IMR-90 (cell line): Measurements from ENCODE around the gene C5AR2. TPM values are rescaled to one million over a fixed set of nuclear protein-coding genes. Genes with fewer than 3 reads are reported as not detected.

Source experiments
- ATAC-seq: fragments of 200-7000 bp; cut with Tn5 transposase; 2 replicates; pipeline ENCODE4 v1.9.1; 2020; ENCODE audit warnings: low read depth, mild to moderate bottlenecking, moderate library complexity
- BruUV-seq: library from RNA; stranded (reverse); fragments of 400-500 nt; replicated peaks from 2 replicates; lab custom pipeline; 2021; lab: Mats Ljungman, UMichigan
- CTCF ChIA-PET: fragments of 300-600 bp; formaldehyde crosslinking; extraction: SDS; loops from one replicate; lab custom pipeline; 2021; ENCODE audit warnings: antibody characterized with exemption; lab: Yijun Ruan, JAX
- POLR2A ChIA-PET: fragments of 300-600 bp; sonication (Branson Sonifier 250); formaldehyde crosslinking; loops from one replicate; lab custom pipeline; 2022; ENCODE audit warnings: antibody characterized with exemption; ENCODE audit not compliant: unreplicated experiment; lab: Charles Lee
- DNase-seq: peaks from one replicate; pipeline ENCODE4 v3.0.0; 2013
- H2AFZ ChIP-seq: replicated peaks from 2 replicates; pipeline ENCODE3; 2013; ENCODE audit warnings: low read length, mild to moderate bottlenecking; ENCODE audit not compliant: poor library complexity
- H2AK5ac ChIP-seq: 2 replicates; pipeline ENCODE4 v1.6.1; 2013; ENCODE audit warnings: low read depth, low read length, inconsistent platforms
- H2AK9ac ChIP-seq: replicated peaks from 2 replicates; pipeline ENCODE3; 2013; ENCODE audit warnings: mild to moderate bottlenecking, low read depth, low read length, moderate library complexity; ENCODE audit not compliant: poor library complexity
- H2BK120ac ChIP-seq: 2 replicates; pipeline ENCODE4 v1.6.1; 2013; ENCODE audit warnings: low read depth, low read length, inconsistent platforms
- H2BK15ac ChIP-seq: 3 replicates; pipeline ENCODE4 v1.6.1; 2013; ENCODE audit warnings: low read depth, low read length, inconsistent platforms
- H2BK20ac ChIP-seq: 2 replicates; pipeline ENCODE4 v1.6.1; 2013; ENCODE audit warnings: low read depth, mild to moderate bottlenecking, inconsistent platforms, low read length, moderate library complexity
- H2BK5ac ChIP-seq: 2 replicates; pipeline ENCODE4 v1.6.1; 2013; ENCODE audit warnings: mild to moderate bottlenecking, low read depth, low read length, inconsistent platforms; ENCODE audit not compliant: poor library complexity, severe bottlenecking
- H3K14ac ChIP-seq: replicated peaks from 2 replicates; pipeline ENCODE4 v1.6.1; 2013; ENCODE audit warnings: low read depth, low read length, inconsistent platforms
- H3K18ac ChIP-seq: 2 replicates; pipeline ENCODE4 v1.6.1; 2013; ENCODE audit warnings: low read depth, low read length, control low read depth
- H3K23ac ChIP-seq: 2 replicates; pipeline ENCODE4 v1.6.1; 2013; ENCODE audit warnings: low read depth, low read length, inconsistent platforms
- H3K27ac ChIP-seq: 2 replicates; pipeline ENCODE4 v1.5.1; 2013; ENCODE audit warnings: mild to moderate bottlenecking, control low read depth, low read length; ENCODE audit not compliant: insufficient read depth
- H3K27me3 ChIP-seq: 2 replicates; pipeline ENCODE4 v1.6.1; 2013; ENCODE audit warnings: low read length; ENCODE audit not compliant: control insufficient read depth, insufficient read depth
- H3K36me3 ChIP-seq: 2 replicates; pipeline ENCODE4 v1.6.1; 2013; ENCODE audit warnings: low read length, mixed read lengths; ENCODE audit not compliant: control insufficient read depth, insufficient read depth
- H3K4ac ChIP-seq: 2 replicates; pipeline ENCODE4 v1.6.1; 2013; ENCODE audit warnings: low read depth, low read length, inconsistent platforms
- H3K4me1 ChIP-seq: 2 replicates; pipeline ENCODE4 v1.6.1; 2013; ENCODE audit warnings: low read length, mixed read lengths; ENCODE audit not compliant: control insufficient read depth, insufficient read depth
- H3K4me2 ChIP-seq: 2 replicates; pipeline ENCODE4 v1.6.1; 2013; ENCODE audit warnings: low read depth, mild to moderate bottlenecking, control low read depth, low read length, moderate library complexity
- H3K4me3 ChIP-seq: 2 replicates; pipeline ENCODE4 v1.5.1; 2013; ENCODE audit warnings: low read depth, mild to moderate bottlenecking, control low read depth, low read length, moderate library complexity; ENCODE audit not compliant: insufficient read depth
- H3K56ac ChIP-seq: 2 replicates; pipeline ENCODE4 v1.6.1; 2013; ENCODE audit warnings: low read length, inconsistent platforms; ENCODE audit not compliant: insufficient read depth; ENCODE audit errors: extremely low read depth
- H3K79me1 ChIP-seq, 2 experiments: 2 replicates each; pipeline ENCODE4 v1.6.1; 2013; ENCODE audit warnings: low read length in 2 of 2, inconsistent platforms in 1 of 2, low read depth in 1 of 2
- H3K9ac ChIP-seq: 2 replicates; pipeline ENCODE4 v1.6.1; 2013; ENCODE audit warnings: low read depth, low read length, control low read depth
- H3K9me1 ChIP-seq: 2 replicates; pipeline ENCODE4 v1.6.1; 2013; ENCODE audit warnings: low read length, inconsistent platforms; ENCODE audit not compliant: insufficient read depth
- H3K9me3 ChIP-seq: 2 replicates; pipeline ENCODE4 v1.6.1; 2013; ENCODE audit warnings: low read length; ENCODE audit not compliant: control insufficient read depth, insufficient read depth
- H4K20me1 ChIP-seq: 2 replicates; pipeline ENCODE4 v1.6.1; 2013; ENCODE audit warnings: low read length, inconsistent platforms; ENCODE audit not compliant: insufficient read depth
- H4K5ac ChIP-seq: 2 replicates; pipeline ENCODE4 v1.6.1; 2013; ENCODE audit warnings: mild to moderate bottlenecking, low read depth, low read length, control low read depth
- H4K8ac ChIP-seq, 2 experiments: 2 replicates each; pipeline ENCODE4 v1.6.1; 2013; ENCODE audit warnings: low read depth in 2 of 2, low read length in 2 of 2, control low read depth in 1 of 2, inconsistent platforms in 1 of 2
- H4K91ac ChIP-seq: 2 replicates; pipeline ENCODE4 v1.6.1; 2013; ENCODE audit warnings: low read depth, low read length, inconsistent platforms; ENCODE audit not compliant: insufficient read depth
- BHLHE40 ChIP-seq: fragments of 150-350 bp; IDR thresholded peaks from 2 replicates; pipeline ENCODE4 v1.6.1; 2016; ENCODE audit warnings: mild to moderate bottlenecking, low read depth, low read length
- CEBPB ChIP-seq: IDR thresholded peaks from 2 replicates; pipeline ENCODE4 v1.6.1; 2012; ENCODE audit warnings: low read depth, low read length, improper control_type of control experiment
- CHD1 ChIP-seq: IDR thresholded peaks from 2 replicates; pipeline ENCODE4 v1.6.1; 2012; ENCODE audit warnings: low read depth, low read length, improper control_type of control experiment
- ELK1 ChIP-seq: fragments of 150-350 bp; IDR thresholded peaks from 2 replicates; pipeline ENCODE4 v1.6.1; 2016; ENCODE audit warnings: low read depth, mild to moderate bottlenecking, low read length, moderate library complexity, borderline replicate concordance
- FOS ChIP-seq: fragments of 150-350 bp; IDR thresholded peaks from 2 replicates; pipeline ENCODE4 v1.6.1; 2016; ENCODE audit warnings: low read depth, low read length
- MAFK ChIP-seq: IDR thresholded peaks from 2 replicates; pipeline ENCODE4 v1.6.1; 2012; ENCODE audit warnings: low read depth, low read length, improper control_type of control experiment
- MAZ ChIP-seq: IDR thresholded peaks from 2 replicates; pipeline ENCODE4 v1.6.1; 2012; ENCODE audit warnings: low read depth, mild to moderate bottlenecking, low read length, improper control_type of control experiment, moderate library complexity, borderline replicate concordance
- MXI1 ChIP-seq: IDR thresholded peaks from 2 replicates; pipeline ENCODE4 v1.6.1; 2012; ENCODE audit warnings: low read depth, mild to moderate bottlenecking, low read length, moderate library complexity, borderline replicate concordance
- NFE2L2 ChIP-seq: fragments of 150-350 bp; IDR thresholded peaks from 2 replicates; pipeline ENCODE4 v1.6.1; 2016; ENCODE audit warnings: low read depth, mild to moderate bottlenecking, low read length
- POLR2A ChIP-seq: IDR thresholded peaks from 2 replicates; pipeline ENCODE4 v1.6.1; 2012; ENCODE audit warnings: mild to moderate bottlenecking, low read depth, low read length
- RAD21 ChIP-seq: IDR thresholded peaks from 2 replicates; pipeline ENCODE4 v1.6.1; 2012; ENCODE audit warnings: low read length, improper control_type of control experiment
- RCOR1 ChIP-seq: IDR thresholded peaks from 2 replicates; pipeline ENCODE4 v1.6.1; 2012; ENCODE audit warnings: mild to moderate bottlenecking, low read length, improper control_type of control experiment; ENCODE audit not compliant: insufficient replicate concordance
- RFX5 ChIP-seq: IDR thresholded peaks from 2 replicates; pipeline ENCODE4 v1.8.0; 2012; ENCODE audit warnings: low read depth, mild to moderate bottlenecking, low read length, moderate library complexity
- SMC3 ChIP-seq: fragments of 150-350 bp; IDR thresholded peaks from 2 replicates; pipeline ENCODE4 v1.6.1; 2016; ENCODE audit warnings: low read depth, mild to moderate bottlenecking, antibody characterized with exemption, low read length, moderate library complexity
- USF2 ChIP-seq: fragments of 150-350 bp; IDR thresholded peaks from 2 replicates; pipeline ENCODE4 v1.6.1; 2017; ENCODE audit warnings: mild to moderate bottlenecking, antibody characterized with exemption, low read length, low read depth
- WGBS, 2 experiments: methylation state at CpG; one replicate each; pipeline versions ENCODE4 v1.1.5 to v1.1.7; 2013; ENCODE audit warnings: missing lambda C conversion rate in 2 of 2; ENCODE audit not compliant: insufficient read length in 1 of 2; ENCODE audit errors: extremely low coverage in 2 of 2; 5-methylcytosine and 5-hydroxymethylcytosine counted together
- dilution Hi-C: fragments of 300-500 bp; cut with HindIII; formaldehyde crosslinking; loops from one replicate; pipeline ENCODE4 v1.14.3; 2018; ENCODE audit warnings: low sequenced_read_pairs; ENCODE audit not compliant: unreplicated experiment
- in situ Hi-C: fragments of 300-500 bp; cut with MboI; formaldehyde crosslinking; loops from 3 replicates; pipeline ENCODE4 v1.14.3; 2019; ENCODE audit warnings: low sequenced_read_pairs, inconsistent platforms, mixed read lengths
- intact Hi-C: fragments of 100-400 bp; cut with micrococcal nuclease; formaldehyde crosslinking; loops from 2 replicates; pipeline ENCODE4 v1.10.0; 2022
- polyA plus RNA-seq, 3 experiments: library from polyadenylated mRNA; depleted of rRNA; stranded (reverse); fragments of >200 nt; gene quantifications; 2 replicates each; pipeline ENCODE4 v1.2.3, GENCODE V29; 2012; ENCODE audit warnings: low replicate concordance in 1 of 3
- total RNA-seq: library from RNA; depleted of rRNA; stranded (reverse); fragments of >200 nt; gene quantifications from 2 replicates; pipeline ENCODE4 v1.2.3, GENCODE V29; 2012
- TF ChIP-seq, protein P1 (sequence below): conservative IDR thresholded peaks from 2 replicates; pipeline ENCODE4 v1.5.1; 2012; ENCODE audit warnings: mild to moderate bottlenecking, low read depth, low read length, improper control_type of control experiment

The C5AR2 gene
- total and polyA plus RNA-seq, 2 of the 4 experiments (the other 2 are of a cell fraction), result not detected

GRCh38 chr19:47358936-47359335 lies 27.0 kb downstream of the C5AR2 start:
- H2BK20ac ChIP-seq, result no peak overlapping the region
- BruUV-seq, result no TSS peak
- H3K18ac ChIP-seq, result no peak overlapping the region
- dilution Hi-C loops, result no loop called here
- no peaks in the 10 kb centered on the region for H3K27me3 ChIP-seq
- no peak overlapping the region for H2AK9ac ChIP-seq
- ChIA-PET CTCF (interaction anchor here (0.7 to 1.0 kb wide), 2 partner anchors 10 to 75 kb away, joined by 3 read pairs; partner anchors contain the start of gene DHX34), POLR2A (no interaction called here)
- peaks cover under 1% of the 10 kb centered on the region for H4K20me1 ChIP-seq
- WGBS, 2 experiments, result 89% methylated on average over 1 of the region's 6 CpGs; no CpG with 5 or more reads in 1 of the 2 experiments
- no peak for TF ChIP-seq RFX5
- no peak for TF ChIP-seq USF2
- TF ChIP-seq CHD1, result no peak
- no peak for TF ChIP-seq MXI1
- no peak for TF ChIP-seq RAD21
- TF ChIP-seq POLR2A, result no peak
- no peak for TF ChIP-seq MAZ
- no peak for TF ChIP-seq FOS
- no peak for TF ChIP-seq MAFK
- TF ChIP-seq BHLHE40, result no peak
- TF ChIP-seq NFE2L2, result no peak
- TF ChIP-seq SMC3, result no peak
- no peak for TF ChIP-seq ELK1
- no peak for TF ChIP-seq CEBPB
- TF ChIP-seq, protein P1, sequence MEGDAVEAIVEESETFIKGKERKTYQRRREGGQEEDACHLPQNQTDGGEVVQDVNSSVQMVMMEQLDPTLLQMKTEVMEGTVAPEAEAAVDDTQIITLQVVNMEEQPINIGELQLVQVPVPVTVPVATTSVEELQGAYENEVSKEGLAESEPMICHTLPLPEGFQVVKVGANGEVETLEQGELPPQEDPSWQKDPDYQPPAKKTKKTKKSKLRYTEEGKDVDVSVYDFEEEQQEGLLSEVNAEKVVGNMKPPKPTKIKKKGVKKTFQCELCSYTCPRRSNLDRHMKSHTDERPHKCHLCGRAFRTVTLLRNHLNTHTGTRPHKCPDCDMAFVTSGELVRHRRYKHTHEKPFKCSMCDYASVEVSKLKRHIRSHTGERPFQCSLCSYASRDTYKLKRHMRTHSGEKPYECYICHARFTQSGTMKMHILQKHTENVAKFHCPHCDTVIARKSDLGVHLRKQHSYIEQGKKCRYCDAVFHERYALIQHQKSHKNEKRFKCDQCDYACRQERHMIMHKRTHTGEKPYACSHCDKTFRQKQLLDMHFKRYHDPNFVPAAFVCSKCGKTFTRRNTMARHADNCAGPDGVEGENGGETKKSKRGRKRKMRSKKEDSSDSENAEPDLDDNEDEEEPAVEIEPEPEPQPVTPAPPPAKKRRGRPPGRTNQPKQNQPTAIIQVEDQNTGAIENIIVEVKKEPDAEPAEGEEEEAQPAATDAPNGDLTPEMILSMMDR, result no peak
- TF ChIP-seq RCOR1, result no peak
- no peak overlapping the region for H3K14ac ChIP-seq
- H3K27ac ChIP-seq, result no peak overlapping the region
- H4K5ac ChIP-seq, result no peak overlapping the region
- no peak for ATAC-seq
- H3K4me1 ChIP-seq, result 0 out of 2 replicates have a peak, but pooled peaks cover 1% of the 10 kb centered on the region
- peaks cover 65% of the 10 kb centered on the region for H3K36me3 ChIP-seq
- H2AK5ac ChIP-seq, result no peak overlapping the region
- no peak overlapping the region for H3K9ac ChIP-seq
- H4K91ac ChIP-seq, result no peak overlapping the region
- no peak overlapping the region for H2BK5ac ChIP-seq
- peaks cover 14 to 32% of the 10 kb centered on the region in 2 experiments; a peak in 3 of 4 replicates for H3K79me1 ChIP-seq
- no peak overlapping the region for H4K8ac ChIP-seq
- peaks cover under 1% of the 10 kb centered on the region for H3K9me1 ChIP-seq
- in situ Hi-C loops, result no loop called here
- no peak overlapping the region for H3K23ac ChIP-seq
- no peak for DNase-seq
- no peak overlapping the region for H3K4me2 ChIP-seq
- H2AFZ ChIP-seq, result no peak overlapping the region
- no peak overlapping the region for H2BK15ac ChIP-seq
- no peaks in the 10 kb centered on the region for H3K9me3 ChIP-seq
- no peak overlapping the region for H3K4me3 ChIP-seq
- H2BK120ac ChIP-seq, result no peak overlapping the region
- intact Hi-C loops, result no loop called here
- no peak overlapping the region for H3K4ac ChIP-seq
- no peak overlapping the region for H3K56ac ChIP-seq
